Neural cell (in vitro differentiated cells): ENCODE results near the gene TNFAIP1. TPM values are rescaled to one million over a fixed set of nuclear protein-coding genes. Genes with fewer than 3 reads are reported as not detected.

Experiments used
- H2AFZ ChIP-seq: fragments of 200-600, 300-800 bp; sonication (generic), shearing (Covaris generic); 2 replicates; pipeline ENCODE4 v1.6.0; 2014; ENCODE audit warnings: low read depth, mild to moderate bottlenecking, antibody characterized with exemption, low read length, moderate library complexity
- H3F3A ChIP-seq: fragments of 200-600 bp; shearing (Covaris generic); 2 replicates; pipeline ENCODE4 v1.6.1; 2016; ENCODE audit warnings: mild to moderate bottlenecking, moderate library complexity, mixed read lengths, antibody characterized with exemption, low read length; ENCODE audit not compliant: insufficient read depth, poor library complexity, severe bottlenecking
- H3K27ac ChIP-seq: fragments of 200-600, 300-800 bp; sonication (generic), shearing (Covaris generic); 2 replicates; pipeline ENCODE4 v1.5.1; 2014; ENCODE audit warnings: mild to moderate bottlenecking, low read length, moderate library complexity
- H3K27me3 ChIP-seq: fragments of 300-800, 200-600 bp; sonication (generic), shearing (Covaris generic); 2 replicates; pipeline ENCODE4 v1.6.0; 2014; ENCODE audit warnings: mild to moderate bottlenecking, low read depth, low read length, moderate library complexity; ENCODE audit not compliant: insufficient read depth
- H3K36me3 ChIP-seq: fragments of 300-800, 200-600 bp; sonication (generic), shearing (Covaris generic); 2 replicates; pipeline ENCODE4 v1.5.1; 2014; ENCODE audit warnings: mild to moderate bottlenecking, antibody characterized with exemption, low read length, moderate library complexity; ENCODE audit not compliant: insufficient read depth
- H3K4me2 ChIP-seq: fragments of 300-800, 200-600 bp; sonication (generic), shearing (Covaris generic); 2 replicates; pipeline ENCODE4 v1.6.0; 2014; ENCODE audit warnings: mild to moderate bottlenecking, low read length
- H3K4me3 ChIP-seq: fragments of 300-800, 200-600 bp; sonication (generic), shearing (Covaris generic); 2 replicates; pipeline ENCODE4 v1.5.1; 2014; ENCODE audit warnings: mild to moderate bottlenecking, low read length, moderate library complexity
- H3K79me2 ChIP-seq: fragments of 200-600 bp; shearing (Covaris generic); replicated peaks from 2 replicates; pipeline ENCODE4 v1.6.0; 2014; ENCODE audit warnings: mild to moderate bottlenecking, low read length, moderate library complexity; ENCODE audit not compliant: insufficient read depth
- H3K9ac ChIP-seq: fragments of 300-800, 200-600 bp; sonication (generic), shearing (Covaris generic); 2 replicates; pipeline ENCODE4 v1.6.1; 2016; ENCODE audit warnings: mild to moderate bottlenecking, low read length, mixed read lengths
- H3K9me2 ChIP-seq: fragments of 200-600 bp; shearing (Covaris generic); 2 replicates; pipeline ENCODE4 v1.6.1; 2016; ENCODE audit warnings: mild to moderate bottlenecking, low read length, mixed read lengths; ENCODE audit not compliant: insufficient read depth
- H3K9me3 ChIP-seq: fragments of 200-600, 300-800 bp; sonication (generic), shearing (Covaris generic); 2 replicates; pipeline ENCODE4 v1.6.1; 2016; ENCODE audit warnings: mild to moderate bottlenecking, mixed run types, low read length, moderate library complexity, mixed read lengths
- H4K20me1 ChIP-seq: fragments of 200-600 bp; shearing (Covaris generic); 2 replicates; pipeline ENCODE4 v1.6.1; 2016; ENCODE audit warnings: mild to moderate bottlenecking, mixed run types; ENCODE audit not compliant: insufficient read depth
- CTCF ChIP-seq: fragments of 450-650 bp; IDR thresholded peaks from 2 replicates; pipeline ENCODE4 v1.5.1; 2014; ENCODE audit warnings: antibody characterized with exemption, mild to moderate bottlenecking, moderate library complexity; ENCODE audit not compliant: poor library complexity, severe bottlenecking
- EP300 ChIP-seq: fragments of 450-650 bp; conservative IDR thresholded peaks from 2 replicates; pipeline ENCODE4 v1.6.1; 2014; ENCODE audit warnings: antibody characterized with exemption, mild to moderate bottlenecking, moderate library complexity; ENCODE audit not compliant: poor library complexity, severe bottlenecking
- EZH2 ChIP-seq: fragments of 200-600, 300-800 bp; shearing (Covaris generic), sonication (generic); IDR thresholded peaks from 2 replicates; pipeline ENCODE4 v1.6.1; 2014; ENCODE audit warnings: antibody characterized with exemption, low read length, borderline replicate concordance, mild to moderate bottlenecking; ENCODE audit not compliant: insufficient read depth, poor library complexity, severe bottlenecking
- MXI1 ChIP-seq: fragments of 450-650 bp; conservative IDR thresholded peaks from 2 replicates; pipeline ENCODE4 v1.6.1; 2014; ENCODE audit warnings: antibody characterized with exemption, mild to moderate bottlenecking; ENCODE audit not compliant: poor library complexity, severe bottlenecking
- POLR2AphosphoS5 ChIP-seq: IDR thresholded peaks from 2 replicates; pipeline ENCODE4 v1.6.1; 2012
- RAD21 ChIP-seq: fragments of 450-650 bp; conservative IDR thresholded peaks from 2 replicates; pipeline ENCODE4 v1.6.1; 2014; ENCODE audit warnings: antibody characterized with exemption, mild to moderate bottlenecking, moderate library complexity
- SMC3 ChIP-seq: fragments of 450-650 bp; conservative IDR thresholded peaks from 2 replicates; pipeline ENCODE4 v1.6.1; 2014; ENCODE audit warnings: antibody characterized with exemption, mild to moderate bottlenecking, moderate library complexity; ENCODE audit not compliant: poor library complexity
- TAF1 ChIP-seq: IDR thresholded peaks from 2 replicates; pipeline ENCODE4 v1.6.1; 2012; ENCODE audit warnings: low read depth
- polyA plus RNA-seq: library from polyadenylated mRNA; depleted of rRNA; stranded (reverse); fragments of >200 nt; gene quantifications from 2 replicates; pipeline ENCODE4 v1.2.3, GENCODE V29; 2014
- TF ChIP-seq, protein P1 (sequence below): IDR thresholded peaks from 2 replicates; pipeline ENCODE4 v1.6.1; 2012; ENCODE audit warnings: borderline replicate concordance

Gene TNFAIP1
- polyA plus RNA-seq, 1 donor from 2014 or later = 40.8 TPM

DNA sequence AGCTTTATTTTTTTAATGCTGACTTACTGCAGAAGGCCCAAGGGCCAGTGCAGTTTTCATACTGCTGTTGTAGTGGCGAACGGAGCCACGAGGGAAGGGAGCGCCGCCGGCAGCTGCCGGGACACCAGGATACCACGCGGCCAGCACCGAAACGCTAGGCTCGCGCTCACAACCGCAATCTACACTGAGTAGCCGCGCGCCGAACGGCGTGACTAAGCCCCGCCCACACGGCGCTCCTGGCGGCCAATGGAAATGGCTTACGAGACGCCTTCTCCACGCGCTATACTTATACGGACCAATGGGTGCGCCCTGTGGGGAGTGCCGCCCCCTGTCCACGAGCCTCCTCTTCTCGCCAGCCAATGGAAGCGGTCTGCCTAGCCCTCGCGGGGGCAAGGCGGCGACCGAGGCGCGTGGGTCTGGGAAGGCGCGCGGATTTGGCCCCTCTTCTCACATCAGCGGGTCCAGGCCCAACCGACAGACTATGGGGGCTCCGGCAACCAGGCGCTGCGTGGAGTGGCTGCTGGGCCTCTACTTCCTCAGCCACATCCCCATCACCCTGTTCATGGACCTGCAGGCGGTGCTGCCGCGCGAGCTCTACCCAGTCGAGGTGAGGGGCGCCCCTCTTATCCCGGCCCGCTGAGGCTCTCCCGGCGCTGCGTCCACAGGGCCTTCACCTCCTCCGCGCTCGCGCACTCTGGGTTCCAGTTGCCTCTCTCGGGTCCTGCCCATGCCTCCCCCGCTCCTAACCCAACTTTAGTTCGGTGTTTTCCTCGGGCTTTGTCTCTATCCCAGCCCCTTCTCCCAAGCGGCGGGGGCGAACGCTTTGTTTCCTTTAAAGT, 16.6 kb upstream of the TNFAIP1 start, which contains the start of gene TMEM97 (continued):
- peak; percentile 54 for TF ChIP-seq CTCF

DNA sequence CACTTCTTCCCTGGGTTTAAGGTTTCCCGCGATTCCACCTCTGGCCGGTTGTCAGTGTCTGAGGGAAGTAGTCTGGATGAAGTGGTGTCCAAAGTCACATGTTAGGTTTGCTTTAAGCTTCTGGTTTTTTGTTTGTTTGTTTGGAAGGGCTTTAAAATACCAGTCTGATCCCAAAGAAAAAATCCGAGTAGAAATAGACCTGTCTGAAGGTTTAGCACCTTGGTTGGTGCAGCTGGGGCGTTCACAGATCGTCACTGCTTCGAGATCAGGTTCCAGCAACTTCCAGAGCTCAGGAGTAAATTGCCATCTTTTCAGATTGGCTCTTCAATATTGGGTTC, 16.0 kb upstream of the TNFAIP1 start:
- H3K79me2 ChIP-seq = peaks cover 46% of the 10 kb centered on the region
- TF ChIP-seq CTCF = no peak
- no peak for TF ChIP-seq EZH2
- no peak for TF ChIP-seq RAD21
- TF ChIP-seq MXI1 = no peak
- no peak for TF ChIP-seq POLR2AphosphoS5
- no peak for TF ChIP-seq SMC3
- TF ChIP-seq, protein P1, sequence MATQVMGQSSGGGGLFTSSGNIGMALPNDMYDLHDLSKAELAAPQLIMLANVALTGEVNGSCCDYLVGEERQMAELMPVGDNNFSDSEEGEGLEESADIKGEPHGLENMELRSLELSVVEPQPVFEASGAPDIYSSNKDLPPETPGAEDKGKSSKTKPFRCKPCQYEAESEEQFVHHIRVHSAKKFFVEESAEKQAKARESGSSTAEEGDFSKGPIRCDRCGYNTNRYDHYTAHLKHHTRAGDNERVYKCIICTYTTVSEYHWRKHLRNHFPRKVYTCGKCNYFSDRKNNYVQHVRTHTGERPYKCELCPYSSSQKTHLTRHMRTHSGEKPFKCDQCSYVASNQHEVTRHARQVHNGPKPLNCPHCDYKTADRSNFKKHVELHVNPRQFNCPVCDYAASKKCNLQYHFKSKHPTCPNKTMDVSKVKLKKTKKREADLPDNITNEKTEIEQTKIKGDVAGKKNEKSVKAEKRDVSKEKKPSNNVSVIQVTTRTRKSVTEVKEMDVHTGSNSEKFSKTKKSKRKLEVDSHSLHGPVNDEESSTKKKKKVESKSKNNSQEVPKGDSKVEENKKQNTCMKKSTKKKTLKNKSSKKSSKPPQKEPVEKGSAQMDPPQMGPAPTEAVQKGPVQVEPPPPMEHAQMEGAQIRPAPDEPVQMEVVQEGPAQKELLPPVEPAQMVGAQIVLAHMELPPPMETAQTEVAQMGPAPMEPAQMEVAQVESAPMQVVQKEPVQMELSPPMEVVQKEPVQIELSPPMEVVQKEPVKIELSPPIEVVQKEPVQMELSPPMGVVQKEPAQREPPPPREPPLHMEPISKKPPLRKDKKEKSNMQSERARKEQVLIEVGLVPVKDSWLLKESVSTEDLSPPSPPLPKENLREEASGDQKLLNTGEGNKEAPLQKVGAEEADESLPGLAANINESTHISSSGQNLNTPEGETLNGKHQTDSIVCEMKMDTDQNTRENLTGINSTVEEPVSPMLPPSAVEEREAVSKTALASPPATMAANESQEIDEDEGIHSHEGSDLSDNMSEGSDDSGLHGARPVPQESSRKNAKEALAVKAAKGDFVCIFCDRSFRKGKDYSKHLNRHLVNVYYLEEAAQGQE = no peak
- no peak for TF ChIP-seq TAF1
- TF ChIP-seq EP300 = no peak

More for the DNA sequence above, 16.0 kb upstream of the TNFAIP1 start:
- H3K9ac ChIP-seq = peak overlapping the region; percentile 67
- H2AFZ ChIP-seq = peak overlapping the region; percentile 36
- H3K9me3 ChIP-seq = no peaks in the 10 kb centered on the region
- no peaks in the 10 kb centered on the region for H3K9me2 ChIP-seq
- no peaks in the 10 kb centered on the region for H4K20me1 ChIP-seq
- peak overlapping the region; percentile 62 for H3K27ac ChIP-seq
- H3K27me3 ChIP-seq = no peaks in the 10 kb centered on the region
- H3K4me3 ChIP-seq = peak overlapping the region; percentile 84
- no peaks in the 10 kb centered on the region for H3K36me3 ChIP-seq
- H3F3A ChIP-seq = no peaks in the 10 kb centered on the region
- H3K4me2 ChIP-seq = peak overlapping the region; percentile 92
